GM21825 (cell line): Measurements from ENCODE around the gene FAM43B.
"Not testable (repeated sequence)": the region's sequence is repeated elsewhere in the genome, so short reads cannot be mapped to it uniquely, and the experiment has no call there.

Experiments used
- ATAC-seq: cut with Tn5 transposase; IDR thresholded peaks from one replicate; pipeline ENCODE4 v1.9.1; 2021; ENCODE audit warnings: mild to moderate bottlenecking, moderate library complexity; ENCODE audit not compliant: unreplicated experiment

Gene FAM43B

DNA sequence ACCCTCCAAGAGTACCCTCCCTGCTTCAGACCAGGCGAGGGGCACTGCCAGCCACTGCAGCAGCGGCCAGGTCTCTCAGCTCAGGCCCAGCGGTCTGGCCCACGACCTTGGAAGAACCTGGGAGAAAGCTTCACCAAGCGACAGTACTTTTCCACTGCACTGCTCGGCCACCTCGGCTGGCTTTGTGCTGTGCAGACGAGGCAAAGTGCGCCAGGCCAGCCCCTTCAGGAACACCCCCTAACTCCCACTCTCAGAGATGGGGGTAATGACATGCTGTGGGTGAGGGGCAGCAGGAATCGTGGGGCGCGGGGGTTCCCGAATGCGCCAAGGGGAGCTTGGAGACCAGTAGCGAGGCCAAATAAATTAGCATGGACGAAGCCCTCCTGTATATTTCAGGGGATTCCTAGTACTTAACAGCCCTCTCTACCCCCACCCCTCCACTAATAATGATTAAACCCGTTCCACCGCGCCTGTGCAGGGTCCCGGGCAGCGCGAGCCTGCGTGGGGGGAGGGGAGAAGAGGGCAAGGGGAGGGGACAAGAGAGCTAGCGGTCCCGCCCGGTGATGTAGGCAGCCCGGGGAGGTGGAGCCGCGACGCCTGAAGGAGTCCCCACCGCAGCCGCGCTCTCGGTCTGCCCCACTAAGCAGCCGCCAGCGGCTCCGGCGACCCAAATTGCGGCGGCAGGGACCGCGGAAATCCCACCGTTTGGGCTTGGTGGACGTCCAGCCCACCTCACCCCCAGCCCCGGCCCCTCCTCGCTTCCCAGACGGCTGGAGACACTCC, at the start of gene FAM43B:
TSS of gene FAM43B (plus strand) at position 629 of the 783 bp plus-strand sequence. CDS start 401 bp downstream, outside the sequence.
- no peak for ATAC-seq

- no peak for ATAC-seq
Observed at GRCh38 chr1:20505488-20505887, 46.9 kb upstream of the FAM43B start.

GRCh38 chr1:20507248-20507563, 45.2 kb upstream of the FAM43B start:
- ATAC-seq = peak; percentile 14

- peak; percentile 74 for ATAC-seq
Observed at GRCh38 chr1:20507564-20508410, 44.6 kb upstream of the FAM43B start, which contains the start of gene MUL1. Gene MUL1, minus strand, starts transcription at chr1:20508151. Its CDS starts 127 bp downstream, at chr1:20508024.

DNA sequence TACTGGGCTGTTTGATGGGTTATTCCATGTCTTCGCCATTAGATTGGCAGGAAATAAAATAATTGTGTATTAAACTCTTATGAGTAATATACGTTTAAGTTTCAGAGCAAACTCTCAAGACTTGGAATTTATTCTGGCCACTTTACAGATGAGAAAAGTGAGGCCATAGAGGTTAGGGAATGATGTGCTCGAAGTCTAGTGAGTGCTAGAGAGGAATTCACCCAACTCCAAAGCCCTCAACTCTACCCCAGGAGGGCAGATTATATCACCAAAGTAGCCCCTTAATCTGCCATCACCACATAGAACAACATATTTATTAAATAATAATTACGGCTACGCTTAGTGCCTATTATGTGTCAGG, 44.0 kb upstream of the FAM43B start:
- ATAC-seq = no peak

GRCh38 chr1:20511518-20512428, 40.6 kb upstream of the FAM43B start:
- ATAC-seq = no peak

DNA sequence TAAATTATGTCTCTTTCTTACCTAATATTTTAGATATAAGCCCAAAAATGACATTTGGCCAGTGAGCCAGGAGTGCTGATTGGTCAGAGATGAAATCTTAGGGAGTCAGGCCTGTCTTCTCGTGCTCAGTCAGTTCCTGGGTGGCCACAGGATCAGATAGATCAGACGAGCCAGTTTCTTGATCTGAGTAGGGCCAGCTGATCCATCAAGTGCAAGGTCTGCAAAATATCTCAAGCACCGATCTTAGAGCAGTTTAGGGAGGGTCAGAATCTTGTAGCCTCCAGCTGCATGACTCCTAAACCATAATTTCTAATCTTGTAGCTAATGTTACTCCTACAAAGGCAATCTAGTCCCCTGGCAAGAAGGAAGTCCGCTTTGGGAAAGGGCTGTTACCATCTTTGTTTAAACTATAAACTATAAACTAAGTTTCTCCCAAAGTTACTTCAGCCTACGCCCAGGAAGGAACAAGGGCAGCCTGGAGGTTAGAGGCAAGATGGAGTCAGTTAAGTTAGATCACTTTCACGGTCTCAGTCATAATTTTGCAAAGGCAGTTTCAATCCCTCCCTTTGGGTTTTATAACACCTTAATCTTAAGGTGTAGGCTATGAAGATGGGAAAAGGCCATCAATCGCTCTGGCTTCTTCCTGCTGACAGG, 32.6 kb upstream of the FAM43B start:
- ATAC-seq = not testable (repeated sequence)

DNA sequence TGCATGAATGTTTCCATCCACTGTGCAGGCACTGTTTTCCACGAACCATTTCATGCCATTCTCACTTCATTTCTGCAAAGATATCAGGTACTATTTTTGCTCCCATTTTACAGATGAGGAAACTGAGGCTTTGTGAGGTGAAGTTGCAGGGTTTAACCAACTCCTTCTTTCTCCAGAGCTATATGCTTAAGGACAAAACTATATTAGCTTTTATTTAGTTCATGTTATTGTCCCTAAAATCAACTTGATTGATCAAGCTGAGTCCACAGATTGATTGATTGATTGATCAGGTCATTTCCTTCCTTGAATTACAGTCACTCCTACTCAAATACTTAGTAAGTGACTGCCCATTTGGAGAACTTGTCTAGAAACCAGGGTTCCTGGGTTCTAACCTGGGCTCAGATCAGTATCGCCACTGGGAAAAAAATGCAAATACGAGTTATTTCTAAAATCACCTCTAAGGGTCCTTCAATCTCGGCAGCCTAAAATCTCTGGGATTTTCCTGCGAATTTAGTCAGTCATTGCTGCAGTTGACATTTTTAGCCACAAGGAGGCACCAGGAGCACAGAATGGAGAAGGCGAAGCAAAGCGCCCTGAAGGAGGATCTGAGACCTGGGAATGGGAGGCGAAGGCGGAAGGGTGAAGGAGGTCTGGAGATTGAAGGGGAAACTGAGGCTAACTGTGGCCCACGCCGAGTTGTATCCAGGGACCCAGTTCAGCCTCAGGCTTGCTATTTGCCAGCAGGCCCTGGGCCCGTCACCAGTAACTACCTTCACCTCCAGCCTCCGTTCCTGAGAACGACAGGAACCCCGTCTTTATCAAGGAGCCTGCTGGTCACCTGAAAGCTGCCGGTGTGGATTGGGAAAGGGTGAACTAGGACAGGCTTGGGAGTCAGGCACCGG, 30.2 kb upstream of the FAM43B start:
- ATAC-seq = no peak

DNA sequence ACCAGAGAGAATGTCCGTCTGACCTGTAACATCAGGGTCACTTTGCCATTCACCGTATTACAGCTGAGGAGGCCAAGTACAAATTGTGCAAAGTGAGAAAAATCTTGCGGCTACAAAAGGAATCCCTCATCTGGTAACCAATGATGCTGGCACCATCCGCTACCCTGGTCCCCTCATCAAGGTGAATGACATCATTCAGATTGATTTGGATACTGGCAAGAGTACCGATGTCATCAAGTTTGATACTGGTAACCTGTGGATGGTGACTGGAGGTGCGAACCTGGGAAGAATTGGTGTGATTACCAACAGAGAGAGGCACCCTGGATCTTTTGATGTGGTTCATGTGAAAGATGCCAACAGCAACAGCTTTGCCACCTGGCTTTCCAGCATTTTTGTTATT, 26.1 kb upstream of the FAM43B start:
- ATAC-seq = no peak

GRCh38 chr1:20528221-20528620, 24.2 kb upstream of the FAM43B start:
- ATAC-seq = no peak

DNA sequence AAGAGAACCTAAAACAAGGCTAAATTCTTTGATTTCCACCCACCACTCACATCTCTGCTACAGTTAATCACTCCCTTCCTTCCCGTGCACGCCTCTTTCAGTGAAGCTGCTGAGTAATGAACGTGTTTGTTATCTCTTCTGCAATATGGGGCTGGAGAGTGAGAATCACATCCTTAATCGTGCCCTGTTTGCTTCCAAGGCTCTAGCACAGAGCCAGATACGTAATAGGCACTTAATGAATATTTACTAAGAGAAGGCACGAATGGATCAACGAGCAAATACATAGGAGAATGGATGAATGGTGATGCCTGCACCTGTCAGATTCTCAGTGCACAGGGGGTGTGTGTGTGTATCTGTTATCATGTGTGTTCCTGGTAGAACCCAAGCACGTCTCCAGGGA, 22.1 kb upstream of the FAM43B start:
- no peak for ATAC-seq

DNA sequence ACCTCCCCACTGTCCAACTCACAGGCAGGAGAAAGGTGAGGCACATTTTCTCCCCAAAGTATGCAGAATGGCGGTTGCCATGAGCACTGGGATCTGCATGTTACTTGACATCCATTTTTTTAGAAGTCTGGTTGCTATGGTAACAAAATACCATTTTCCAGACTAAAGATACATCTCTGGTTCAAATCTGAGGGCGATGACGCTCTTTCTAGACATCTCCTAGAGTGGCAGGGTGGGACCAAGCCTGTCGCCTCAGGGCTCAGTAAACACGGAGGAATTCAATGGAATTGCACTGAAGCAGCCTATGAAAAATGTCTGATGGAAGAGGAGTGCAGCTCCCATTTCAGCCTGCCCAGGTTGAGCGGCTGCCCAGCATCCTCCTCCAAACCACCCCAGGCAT, 21.5 kb upstream of the FAM43B start:
- no peak for ATAC-seq

GRCh38 chr1:20533635-20534034, 18.7 kb upstream of the FAM43B start:
- no peak for ATAC-seq

GRCh38 chr1:20534659-20535417, 17.5 kb upstream of the FAM43B start:
- ATAC-seq = no peak

- ATAC-seq = no peak
Observed at GRCh38 chr1:20538227-20538626, 14.1 kb upstream of the FAM43B start.

DNA sequence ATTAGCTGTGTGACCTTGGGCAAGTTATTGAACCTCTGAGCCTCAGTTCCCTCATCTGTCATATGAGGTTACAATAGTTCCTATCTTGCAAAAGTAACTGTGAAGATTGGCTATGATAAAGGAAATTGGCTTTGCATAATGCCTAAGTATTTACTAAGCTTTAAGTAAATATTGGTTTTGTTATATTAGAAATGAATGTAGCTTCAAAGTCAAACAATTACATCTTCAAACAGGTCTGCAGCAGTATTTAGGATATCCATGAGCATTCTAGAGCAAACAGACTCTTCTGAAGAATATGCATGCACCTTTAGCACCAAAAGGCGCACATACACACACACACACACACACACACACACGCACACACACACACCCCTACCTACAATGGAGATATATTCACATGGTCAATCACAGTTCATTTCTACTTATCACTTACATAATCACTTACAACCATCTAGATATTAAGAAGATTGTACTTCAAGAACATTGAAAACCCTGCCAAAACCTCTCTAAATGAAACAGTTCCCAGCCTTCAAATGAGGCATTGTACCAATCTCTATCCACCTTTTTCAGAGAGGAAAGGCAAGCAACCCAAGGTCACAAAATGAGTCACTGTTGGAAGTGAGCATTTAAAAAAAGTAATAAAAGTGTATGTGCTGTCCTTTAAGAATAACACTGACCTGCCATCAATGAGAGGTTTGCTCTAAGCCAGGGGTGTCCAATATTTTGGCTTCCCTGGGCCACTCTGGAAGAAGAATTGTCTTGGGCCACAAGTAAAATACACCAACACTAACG, 13.4 kb upstream of the FAM43B start:
- no peak for ATAC-seq

DNA sequence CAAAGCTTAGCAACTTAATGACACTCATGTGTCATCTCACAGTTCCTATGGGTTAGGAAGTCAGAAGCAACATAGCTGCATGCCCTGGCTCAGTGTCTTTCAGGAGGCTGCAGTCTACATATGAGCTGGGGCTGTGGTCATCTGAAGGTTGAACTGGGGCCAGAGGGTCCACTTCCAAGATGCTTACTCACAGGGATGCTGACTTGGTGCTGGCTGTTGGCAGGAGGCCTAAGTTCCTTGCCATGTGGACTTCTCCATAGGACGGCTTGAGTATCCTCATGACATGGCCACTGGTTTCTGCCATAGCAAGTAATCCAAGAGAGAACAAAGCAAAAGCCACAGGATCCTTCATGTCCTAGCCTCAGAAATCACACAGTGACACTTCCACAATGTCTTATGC, 12.1 kb upstream of the FAM43B start:
- ATAC-seq = no peak

DNA sequence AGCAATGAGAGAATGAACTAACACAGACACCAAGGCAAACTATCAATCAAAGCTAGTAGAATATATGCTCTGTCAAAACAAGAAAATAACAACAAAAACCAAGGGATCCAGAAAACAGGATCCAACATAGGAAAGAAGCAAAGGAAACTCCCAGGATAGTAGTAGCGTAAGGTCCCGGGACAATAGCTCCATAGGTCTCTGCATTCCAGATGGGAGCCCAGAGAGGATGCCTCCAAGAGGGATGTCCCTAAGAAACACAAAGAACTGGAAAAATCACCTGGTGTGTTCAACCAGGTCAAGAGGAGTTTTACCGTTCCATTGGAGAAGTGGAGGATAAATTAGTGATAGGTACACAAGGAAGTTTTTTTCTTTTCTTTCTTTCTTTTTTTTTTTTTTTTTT, 5.7 kb upstream of the FAM43B start:
- no peak for ATAC-seq
